ENCODE results near the gene CLRN1.

Gene CLRN1

DNA sequence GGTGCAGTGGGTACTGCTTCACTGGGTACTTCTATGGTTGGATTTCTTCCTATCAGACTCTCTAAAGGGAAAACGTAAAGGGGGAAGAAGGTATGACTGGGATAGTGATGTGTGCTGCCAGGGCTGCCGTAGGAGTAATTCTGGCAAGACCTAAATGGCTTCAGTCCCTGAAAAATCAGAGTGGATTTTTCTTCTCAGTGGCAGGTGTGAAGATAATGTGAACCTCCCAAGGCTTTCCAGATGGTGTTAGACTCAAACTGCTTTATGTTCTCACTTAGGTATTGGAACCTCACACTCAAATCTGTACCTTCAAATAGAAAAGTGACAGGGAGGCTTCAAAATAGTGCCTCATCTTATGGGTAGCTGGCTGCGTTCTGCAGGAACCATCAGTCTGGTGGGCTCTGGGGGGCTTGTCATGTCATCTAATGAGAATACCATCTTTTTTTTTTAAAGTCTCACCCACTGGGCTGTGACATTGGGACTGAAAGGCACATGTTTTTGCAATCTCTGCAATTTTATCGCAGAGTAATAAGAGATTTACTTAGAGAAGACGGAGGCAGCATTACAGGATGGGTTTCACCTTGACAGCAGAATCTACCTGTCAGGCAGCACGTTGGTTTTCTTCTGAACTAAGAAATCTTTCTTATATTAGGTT is 95.8 kb downstream of the CLRN1 start:
- no peak for DNase-seq (ENCODE audit: low spot score)

Measured in putamen (tissue), 1 donor.